IMR-90 (cell line): Measurements from ENCODE around the gene AGPAT1. TPM values are rescaled to one million over a fixed set of nuclear protein-coding genes. Genes with fewer than 3 reads are reported as not detected.

ENCODE experiments used
- ATAC-seq: fragments of 200-7000 bp; cut with Tn5 transposase; 2 replicates; pipeline ENCODE4 v1.9.1; 2020; ENCODE audit warnings: low read depth, mild to moderate bottlenecking, moderate library complexity
- BruUV-seq: library from RNA; stranded (reverse); fragments of 400-500 nt; replicated peaks from 2 replicates; lab custom pipeline; 2021; lab: Mats Ljungman, UMichigan
- CTCF ChIA-PET: fragments of 300-600 bp; formaldehyde crosslinking; extraction: SDS; loops from one replicate; lab custom pipeline; 2021; ENCODE audit warnings: antibody characterized with exemption; lab: Yijun Ruan, JAX
- POLR2A ChIA-PET: fragments of 300-600 bp; sonication (Branson Sonifier 250); formaldehyde crosslinking; loops from one replicate; lab custom pipeline; 2022; ENCODE audit warnings: antibody characterized with exemption; ENCODE audit not compliant: unreplicated experiment; lab: Charles Lee
- DNase-seq: peaks from one replicate; pipeline ENCODE4 v3.0.0; 2013
- H2AFZ ChIP-seq: replicated peaks from 2 replicates; pipeline ENCODE3; 2013; ENCODE audit warnings: low read length, mild to moderate bottlenecking; ENCODE audit not compliant: poor library complexity
- H2AK5ac ChIP-seq: 2 replicates; pipeline ENCODE4 v1.6.1; 2013; ENCODE audit warnings: low read depth, low read length, inconsistent platforms
- H2AK9ac ChIP-seq: replicated peaks from 2 replicates; pipeline ENCODE3; 2013; ENCODE audit warnings: mild to moderate bottlenecking, low read depth, low read length, moderate library complexity; ENCODE audit not compliant: poor library complexity
- H2BK120ac ChIP-seq: 2 replicates; pipeline ENCODE4 v1.6.1; 2013; ENCODE audit warnings: low read depth, low read length, inconsistent platforms
- H2BK15ac ChIP-seq: 3 replicates; pipeline ENCODE4 v1.6.1; 2013; ENCODE audit warnings: low read depth, low read length, inconsistent platforms
- H2BK20ac ChIP-seq: 2 replicates; pipeline ENCODE4 v1.6.1; 2013; ENCODE audit warnings: low read depth, mild to moderate bottlenecking, inconsistent platforms, low read length, moderate library complexity
- H2BK5ac ChIP-seq: 2 replicates; pipeline ENCODE4 v1.6.1; 2013; ENCODE audit warnings: mild to moderate bottlenecking, low read depth, low read length, inconsistent platforms; ENCODE audit not compliant: poor library complexity, severe bottlenecking
- H3K14ac ChIP-seq: replicated peaks from 2 replicates; pipeline ENCODE4 v1.6.1; 2013; ENCODE audit warnings: low read depth, low read length, inconsistent platforms
- H3K18ac ChIP-seq: 2 replicates; pipeline ENCODE4 v1.6.1; 2013; ENCODE audit warnings: low read depth, low read length, control low read depth
- H3K23ac ChIP-seq: 2 replicates; pipeline ENCODE4 v1.6.1; 2013; ENCODE audit warnings: low read depth, low read length, inconsistent platforms
- H3K27ac ChIP-seq: 2 replicates; pipeline ENCODE4 v1.5.1; 2013; ENCODE audit warnings: mild to moderate bottlenecking, control low read depth, low read length; ENCODE audit not compliant: insufficient read depth
- H3K27me3 ChIP-seq: 2 replicates; pipeline ENCODE4 v1.6.1; 2013; ENCODE audit warnings: low read length; ENCODE audit not compliant: control insufficient read depth, insufficient read depth
- H3K36me3 ChIP-seq: 2 replicates; pipeline ENCODE4 v1.6.1; 2013; ENCODE audit warnings: low read length, mixed read lengths; ENCODE audit not compliant: control insufficient read depth, insufficient read depth
- H3K4ac ChIP-seq: 2 replicates; pipeline ENCODE4 v1.6.1; 2013; ENCODE audit warnings: low read depth, low read length, inconsistent platforms
- H3K4me1 ChIP-seq: 2 replicates; pipeline ENCODE4 v1.6.1; 2013; ENCODE audit warnings: low read length, mixed read lengths; ENCODE audit not compliant: control insufficient read depth, insufficient read depth
- H3K4me2 ChIP-seq: 2 replicates; pipeline ENCODE4 v1.6.1; 2013; ENCODE audit warnings: low read depth, mild to moderate bottlenecking, control low read depth, low read length, moderate library complexity
- H3K4me3 ChIP-seq: 2 replicates; pipeline ENCODE4 v1.5.1; 2013; ENCODE audit warnings: low read depth, mild to moderate bottlenecking, control low read depth, low read length, moderate library complexity; ENCODE audit not compliant: insufficient read depth
- H3K56ac ChIP-seq: 2 replicates; pipeline ENCODE4 v1.6.1; 2013; ENCODE audit warnings: low read length, inconsistent platforms; ENCODE audit not compliant: insufficient read depth; ENCODE audit errors: extremely low read depth
- H3K79me1 ChIP-seq, 2 experiments: 2 replicates each; pipeline ENCODE4 v1.6.1; 2013; ENCODE audit warnings: low read length in 2 of 2, inconsistent platforms in 1 of 2, low read depth in 1 of 2
- H3K9ac ChIP-seq: 2 replicates; pipeline ENCODE4 v1.6.1; 2013; ENCODE audit warnings: low read depth, low read length, control low read depth
- H3K9me1 ChIP-seq: 2 replicates; pipeline ENCODE4 v1.6.1; 2013; ENCODE audit warnings: low read length, inconsistent platforms; ENCODE audit not compliant: insufficient read depth
- H3K9me3 ChIP-seq: 2 replicates; pipeline ENCODE4 v1.6.1; 2013; ENCODE audit warnings: low read length; ENCODE audit not compliant: control insufficient read depth, insufficient read depth
- H4K20me1 ChIP-seq: 2 replicates; pipeline ENCODE4 v1.6.1; 2013; ENCODE audit warnings: low read length, inconsistent platforms; ENCODE audit not compliant: insufficient read depth
- H4K5ac ChIP-seq: 2 replicates; pipeline ENCODE4 v1.6.1; 2013; ENCODE audit warnings: mild to moderate bottlenecking, low read depth, low read length, control low read depth
- H4K8ac ChIP-seq, 2 experiments: 2 replicates each; pipeline ENCODE4 v1.6.1; 2013; ENCODE audit warnings: low read depth in 2 of 2, low read length in 2 of 2, control low read depth in 1 of 2, inconsistent platforms in 1 of 2
- H4K91ac ChIP-seq: 2 replicates; pipeline ENCODE4 v1.6.1; 2013; ENCODE audit warnings: low read depth, low read length, inconsistent platforms; ENCODE audit not compliant: insufficient read depth
- BHLHE40 ChIP-seq: fragments of 150-350 bp; IDR thresholded peaks from 2 replicates; pipeline ENCODE4 v1.6.1; 2016; ENCODE audit warnings: mild to moderate bottlenecking, low read depth, low read length
- POLR2A ChIP-seq: IDR thresholded peaks from 2 replicates; pipeline ENCODE4 v1.6.1; 2012; ENCODE audit warnings: mild to moderate bottlenecking, low read depth, low read length
- SMC3 ChIP-seq: fragments of 150-350 bp; IDR thresholded peaks from 2 replicates; pipeline ENCODE4 v1.6.1; 2016; ENCODE audit warnings: low read depth, mild to moderate bottlenecking, antibody characterized with exemption, low read length, moderate library complexity
- WGBS, 2 experiments: methylation state at CpG; one replicate each; pipeline versions ENCODE4 v1.1.5 to v1.1.7; 2013; ENCODE audit warnings: missing lambda C conversion rate in 2 of 2; ENCODE audit not compliant: insufficient read length in 1 of 2; ENCODE audit errors: extremely low coverage in 2 of 2; 5-methylcytosine and 5-hydroxymethylcytosine counted together
- dilution Hi-C: fragments of 300-500 bp; cut with HindIII; formaldehyde crosslinking; loops from one replicate; pipeline ENCODE4 v1.14.3; 2018; ENCODE audit warnings: low sequenced_read_pairs; ENCODE audit not compliant: unreplicated experiment
- in situ Hi-C: fragments of 300-500 bp; cut with MboI; formaldehyde crosslinking; loops from 3 replicates; pipeline ENCODE4 v1.14.3; 2019; ENCODE audit warnings: low sequenced_read_pairs, inconsistent platforms, mixed read lengths
- intact Hi-C: fragments of 100-400 bp; cut with micrococcal nuclease; formaldehyde crosslinking; loops from 2 replicates; pipeline ENCODE4 v1.10.0; 2022
- polyA plus RNA-seq, 3 experiments: library from polyadenylated mRNA; depleted of rRNA; stranded (reverse); fragments of >200 nt; gene quantifications; 2 replicates each; pipeline ENCODE4 v1.2.3, GENCODE V29; 2012; ENCODE audit warnings: low replicate concordance in 1 of 3
- total RNA-seq: library from RNA; depleted of rRNA; stranded (reverse); fragments of >200 nt; gene quantifications from 2 replicates; pipeline ENCODE4 v1.2.3, GENCODE V29; 2012
- TF ChIP-seq, protein P1 (sequence below): conservative IDR thresholded peaks from 2 replicates; pipeline ENCODE4 v1.5.1; 2012; ENCODE audit warnings: mild to moderate bottlenecking, low read depth, low read length, improper control_type of control experiment

Gene AGPAT1
- total and polyA plus RNA-seq, 2 of the 4 experiments (the other 2 are of a cell fraction): 27.2 to 116 TPM

DNA sequence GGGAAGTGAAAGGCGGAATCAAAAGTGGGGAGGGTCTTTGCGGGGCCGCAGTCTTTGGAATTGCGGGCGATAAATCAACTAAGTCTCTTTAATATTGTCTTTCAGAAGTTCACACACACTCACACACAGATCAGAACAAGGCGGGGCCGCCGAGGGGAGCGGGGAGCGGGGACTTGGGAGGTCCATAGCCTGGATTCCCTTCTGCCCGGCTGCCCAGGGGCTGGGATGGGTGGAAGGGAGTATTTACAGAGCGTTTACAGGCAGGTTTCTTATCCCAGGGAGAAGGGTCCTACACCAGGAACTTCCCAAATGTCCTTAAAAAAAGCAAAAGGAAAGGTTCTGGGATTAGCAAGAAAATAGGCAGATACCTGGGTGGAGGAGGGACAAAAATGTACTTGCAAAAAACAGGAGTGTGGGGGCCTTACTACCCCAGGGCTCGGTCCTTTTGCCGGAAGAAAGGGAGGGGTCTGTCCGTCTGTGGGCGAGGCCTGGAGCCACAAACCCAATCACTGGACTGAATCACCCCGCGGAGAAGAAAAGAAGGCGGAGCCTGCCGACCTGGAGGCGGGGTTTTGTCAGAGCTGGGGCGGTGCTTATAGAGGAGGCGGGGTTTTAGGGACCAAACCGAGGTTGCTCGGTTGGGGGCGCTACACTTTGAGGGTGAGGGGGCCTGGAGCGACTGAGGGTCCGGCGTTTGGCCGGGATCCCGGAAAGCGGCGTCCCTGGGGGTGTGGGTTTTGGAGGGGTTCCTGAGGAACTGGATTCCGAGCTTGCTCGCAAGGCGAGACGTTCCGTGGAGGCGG is 27.4 kb downstream of the AGPAT1 start:
- Histone ChIP-seq H3K23ac (no peak overlapping the region), H2BK15ac (no peak overlapping the region), H3K14ac (no peak overlapping the region), H4K5ac (no peak overlapping the region), H3K79me1 (peaks cover 0 to 11% of the 10 kb centered on the region in 2 experiments; a peak in 1 of 4 replicates), H3K9me3 (peaks cover 2% of the 10 kb centered on the region; the same call in 1 of the 2 replicates), H3K4ac (no peak overlapping the region), H3K27ac (no peak overlapping the region), H3K18ac (no peak overlapping the region), H4K91ac (no peak overlapping the region), H3K36me3 (peaks cover 2% of the 10 kb centered on the region; the same call in 1 of the 2 replicates), H3K9ac (no peak overlapping the region), H2BK5ac (no peak overlapping the region), H2BK120ac (no peak overlapping the region), H3K4me3 (no peak overlapping the region), H2AK5ac (no peak overlapping the region), H2AFZ (no peak overlapping the region), H3K9me1 (0 out of 2 replicates have a peak, but pooled peaks cover 4% of the 10 kb centered on the region), H3K4me1 (peaks cover 19% of the 10 kb centered on the region), H4K20me1 (no peaks in the 10 kb centered on the region), H2AK9ac (no peak overlapping the region), H3K27me3 (peaks cover 27% of the 10 kb centered on the region), H3K4me2 (no peak overlapping the region), H4K8ac (no peak overlapping the region), H2BK20ac (no peak overlapping the region), H3K56ac (no peak overlapping the region)
- BruUV-seq: no TSS peak
- CTCF ChIA-PET: interaction anchor here (1.3 kb wide), 1 partner anchor 12 kb away, joined by 5 read pairs; no protein-coding TSS in a partner anchor
- POLR2A ChIA-PET: no interaction called here
- no peak for DNase-seq
- 45% methylated on average over 18 of the region's 39 CpGs; no CpG with 5 or more reads in 1 of the 2 experiments for WGBS, 2 experiments
- dilution Hi-C loops: no loop called here
- in situ Hi-C loops: no loop called here
- no peak for ATAC-seq
- no peak for TF ChIP-seq SMC3
- TF ChIP-seq POLR2A: no peak
- TF ChIP-seq, protein P1, sequence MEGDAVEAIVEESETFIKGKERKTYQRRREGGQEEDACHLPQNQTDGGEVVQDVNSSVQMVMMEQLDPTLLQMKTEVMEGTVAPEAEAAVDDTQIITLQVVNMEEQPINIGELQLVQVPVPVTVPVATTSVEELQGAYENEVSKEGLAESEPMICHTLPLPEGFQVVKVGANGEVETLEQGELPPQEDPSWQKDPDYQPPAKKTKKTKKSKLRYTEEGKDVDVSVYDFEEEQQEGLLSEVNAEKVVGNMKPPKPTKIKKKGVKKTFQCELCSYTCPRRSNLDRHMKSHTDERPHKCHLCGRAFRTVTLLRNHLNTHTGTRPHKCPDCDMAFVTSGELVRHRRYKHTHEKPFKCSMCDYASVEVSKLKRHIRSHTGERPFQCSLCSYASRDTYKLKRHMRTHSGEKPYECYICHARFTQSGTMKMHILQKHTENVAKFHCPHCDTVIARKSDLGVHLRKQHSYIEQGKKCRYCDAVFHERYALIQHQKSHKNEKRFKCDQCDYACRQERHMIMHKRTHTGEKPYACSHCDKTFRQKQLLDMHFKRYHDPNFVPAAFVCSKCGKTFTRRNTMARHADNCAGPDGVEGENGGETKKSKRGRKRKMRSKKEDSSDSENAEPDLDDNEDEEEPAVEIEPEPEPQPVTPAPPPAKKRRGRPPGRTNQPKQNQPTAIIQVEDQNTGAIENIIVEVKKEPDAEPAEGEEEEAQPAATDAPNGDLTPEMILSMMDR: no peak
- TF ChIP-seq BHLHE40: no peak
- intact Hi-C loops: no loop called here
